GM12878 (cell line): ENCODE measurements around the gene BCLAF1.

ENCODE experiments used
- CEBPB ChIP-seq, 2 experiments: fragments of 150-350 bp in 1 of 2; IDR thresholded peaks; 2 replicates each; pipeline ENCODE4 v1.6.1; 2012 to 2014; ENCODE audit warnings: low read depth in 2 of 2, low read length in 2 of 2, borderline replicate concordance in 1 of 2, inconsistent platforms in 1 of 2
- MYC ChIP-seq: IDR thresholded peaks from 2 replicates; pipeline ENCODE4 v1.6.1; 2011; ENCODE audit warnings: mild to moderate bottlenecking, low read length, moderate library complexity, inconsistent platforms; ENCODE audit not compliant: insufficient read depth, insufficient replicate concordance, insufficient read length, severe bottlenecking
- TAF1 ChIP-seq: IDR thresholded peaks from 2 replicates; pipeline ENCODE4 v1.6.1; 2011; ENCODE audit warnings: mild to moderate bottlenecking, low read depth, low read length, borderline replicate concordance

- TF ChIP-seq CEBPB (IDR thresholded peaks at IDR 0.05; ENCODE audit: borderline replicate concordance in 1 of 2, low read depth in 2 of 2, low read length in 2 of 2) = no peak
- TF ChIP-seq MYC = no peak
- TF ChIP-seq TAF1 = no peak
Observed at GRCh38 chr6:136312975-136313374, 23.3 kb upstream of the BCLAF1 start.
